Fibroblast of mammary gland (primary cell): ENCODE results near the gene LRP5.

Experiments used
- DNase-seq: peaks from one replicate; pipeline ENCODE4 v3.0.0-alpha.2; 2010; ENCODE audit warnings: low read depth
- H3K4me3 ChIP-seq: 2 replicates; pipeline ENCODE4 v1.5.1; 2011; ENCODE audit warnings: low read depth, mild to moderate bottlenecking, low read length, moderate library complexity; ENCODE audit not compliant: control insufficient read depth
- CTCF ChIP-seq: conservative IDR thresholded peaks from 2 replicates; pipeline ENCODE4 v1.5.1; 2011; ENCODE audit warnings: low read depth, low read length, inconsistent platforms; ENCODE audit not compliant: control insufficient read depth, insufficient read depth

Gene LRP5

GRCh38 chr11:68326334-68327215 is 14.2 kb downstream of the LRP5 start:
- no peak for TF ChIP-seq CTCF
- DNase-seq = no peak
- no peak overlapping the region for H3K4me3 ChIP-seq

- no peak for DNase-seq
- no peak for TF ChIP-seq CTCF
- no peak overlapping the region for H3K4me3 ChIP-seq
Measured at GRCh38 chr11:68327586-68328370, 15.4 kb downstream of the LRP5 start.

GRCh38 chr11:68328374-68329091 is 16.1 kb downstream of the LRP5 start:
- no peak for DNase-seq
- no peak overlapping the region for H3K4me3 ChIP-seq

GRCh38 chr11:68329536-68329935 is 17.1 kb downstream of the LRP5 start:
- TF ChIP-seq CTCF = no peak
- DNase-seq = no peak
- no peak overlapping the region for H3K4me3 ChIP-seq

More at GRCh38 chr11:68328374-68329091, 16.1 kb downstream of the LRP5 start:
- TF ChIP-seq CTCF = no peak

- TF ChIP-seq CTCF = no peak
- DNase-seq = no peak
- H3K4me3 ChIP-seq = no peak overlapping the region
Measured at GRCh38 chr11:68329978-68330699, 17.7 kb downstream of the LRP5 start.

GRCh38 chr11:68330700-68331337 is 18.4 kb downstream of the LRP5 start:
- H3K4me3 ChIP-seq = no peak overlapping the region
- DNase-seq = no peak
- no peak for TF ChIP-seq CTCF
